Lung (tissue), 12 donors: ENCODE measurements around the gene TLCD1. TPM values are rescaled to one million over a fixed set of nuclear protein-coding genes. Genes with fewer than 3 reads are reported as not detected.

ENCODE experiments used
- ATAC-seq: fragments of 200-7000 bp; cut with Tn5 transposase; one replicate; pipeline ENCODE4 v1.9.1; 2020; ENCODE audit warnings: moderate number of reproducible peaks; ENCODE audit not compliant: insufficient read depth, low FRiP score
- DNase-seq, 3 donors: peaks; one replicate each; pipeline ENCODE4 v3.0.0-alpha.2; 2013 to 2017
- H3K27ac ChIP-seq, 2 donors: one replicate each; pipeline ENCODE4 v1.5.1; 2013; ENCODE audit warnings: mild to moderate bottlenecking in 2 of 2, moderate library complexity in 2 of 2, control low read depth in 1 of 2, inconsistent platforms in 1 of 2, low read depth in 1 of 2, low read length in 1 of 2
- H3K27me3 ChIP-seq, 3 donors: one replicate each; pipeline ENCODE4 v1.5.1; 2013; ENCODE audit warnings: low read length in 2 of 3; ENCODE audit not compliant: control insufficient read depth in 3 of 3, insufficient read depth in 3 of 3
- H3K36me3 ChIP-seq, 4 donors: one replicate each; pipeline ENCODE4 v1.5.1; 2013; ENCODE audit warnings: low read length in 4 of 4, mild to moderate bottlenecking in 1 of 4, moderate library complexity in 1 of 4; ENCODE audit not compliant: control insufficient read depth in 4 of 4, insufficient read depth in 4 of 4
- H3K4me1 ChIP-seq, 5 donors: one replicate each; pipeline ENCODE4 v1.5.1; 2013; ENCODE audit warnings: low read length in 5 of 5, mild to moderate bottlenecking in 2 of 5, moderate library complexity in 1 of 5; ENCODE audit not compliant: control insufficient read depth in 5 of 5, insufficient read depth in 5 of 5
- H3K4me3 ChIP-seq: one replicate; pipeline ENCODE4 v1.5.1; 2013; ENCODE audit warnings: mild to moderate bottlenecking, control low read depth, moderate library complexity
- H3K9ac ChIP-seq, 2 donors: one replicate each; pipeline ENCODE4 v1.5.1; 2013; ENCODE audit warnings: low read length in 2 of 2, control low read depth in 1 of 2; ENCODE audit not compliant: insufficient read depth in 1 of 2
- H3K9me3 ChIP-seq, 4 donors: one replicate each; pipeline ENCODE4 v1.5.1; 2013; ENCODE audit warnings: low read length in 3 of 4, mild to moderate bottlenecking in 1 of 4, moderate library complexity in 1 of 4; ENCODE audit not compliant: control insufficient read depth in 4 of 4, insufficient read depth in 3 of 4
- WGBS, 2 donors: extraction: QIAGEN DNeasy Blood & Tissue Kit; methylation state at CpG; one replicate each; pipeline ENCODE4 v1.1.7; 2013; 5-methylcytosine and 5-hydroxymethylcytosine counted together
- polyA plus RNA-seq, 2 donors: library from polyadenylated mRNA; stranded (reverse); fragments of 200-250 nt; gene quantifications; one replicate each; pipeline ENCODE4 v1.2.1, GENCODE V29; 2013
- total RNA-seq, 2 donors: library from RNA; depleted of rRNA in 1 of 2; stranded (reverse); fragments of >200 nt in 1 of 2; gene quantifications; one replicate each; pipeline ENCODE4 v1.2.1, GENCODE V29; 2014 to 2021
- TF ChIP-seq, protein P1 (sequence below): IDR thresholded peaks from 2 replicates; pipeline ENCODE4 v1.5.1; 2012; ENCODE audit warnings: mild to moderate bottlenecking; ENCODE audit errors: control extremely low read depth, extremely low read depth
- donor health status: control.
- donor health status: control.
- donor health status: Bipolar disorder and iron deficiency.
- donor health status: healthy.
- donor health status: DM: yes; HTN: yes; CAD: no.

TLCD1 gene
- total and polyA plus RNA-seq, 4 donors, result 3.8 to 42.0 (median 28.7) TPM

DNA sequence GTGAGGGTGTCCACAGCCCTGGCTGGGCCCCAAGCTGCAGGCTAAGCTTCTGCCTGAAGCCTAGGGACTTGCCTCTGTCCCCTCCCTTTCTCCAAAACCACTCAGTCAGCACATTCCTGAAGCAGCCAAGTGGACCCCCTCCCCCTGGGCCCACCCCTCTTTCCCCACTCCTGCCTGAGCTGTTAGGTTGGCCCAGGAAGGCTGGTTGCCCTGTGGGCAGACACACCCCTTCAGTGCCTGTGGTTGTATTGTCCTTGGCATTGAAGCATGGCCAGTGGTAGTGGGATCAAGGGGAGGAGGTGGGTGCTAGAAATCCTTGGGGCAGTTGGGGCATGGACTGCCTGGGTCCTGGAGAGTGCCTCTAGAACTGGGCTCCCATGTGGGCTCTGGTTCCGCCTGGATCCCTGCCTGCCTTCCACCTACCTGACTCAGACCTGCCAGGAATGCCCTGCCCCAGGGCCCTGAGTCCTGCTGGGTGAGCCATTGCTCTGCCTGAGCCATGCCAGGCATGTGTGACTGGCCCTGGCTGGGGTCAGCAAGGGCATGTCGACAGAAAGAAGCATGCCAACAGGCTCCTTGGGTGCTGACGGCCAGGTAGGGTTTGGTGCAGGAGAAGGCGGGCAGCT, 19.9 kb upstream of the TLCD1 start:
- Histone ChIP-seq H3K4me3 (peak overlapping the region; percentile 11), H3K27me3 (no peaks in the 10 kb centered on the region), H3K9me3 (no peaks in the 10 kb centered on the region), H3K4me1 (peaks cover 0 to 49% (median 16%) of the 10 kb centered on the region in 5 donors), H3K27ac (peak overlapping the region in 1 of 2 donors; percentile 86), H3K36me3 (peaks cover 0 to 33% (median 22%) of the 10 kb centered on the region in 4 donors), H3K9ac (peak overlapping the region; percentile 37 to 83)
- DNase-seq (peak in 2 of 3 donors; percentile 79 to 87), ATAC-seq (no peak)
- TF ChIP-seq, protein P1, sequence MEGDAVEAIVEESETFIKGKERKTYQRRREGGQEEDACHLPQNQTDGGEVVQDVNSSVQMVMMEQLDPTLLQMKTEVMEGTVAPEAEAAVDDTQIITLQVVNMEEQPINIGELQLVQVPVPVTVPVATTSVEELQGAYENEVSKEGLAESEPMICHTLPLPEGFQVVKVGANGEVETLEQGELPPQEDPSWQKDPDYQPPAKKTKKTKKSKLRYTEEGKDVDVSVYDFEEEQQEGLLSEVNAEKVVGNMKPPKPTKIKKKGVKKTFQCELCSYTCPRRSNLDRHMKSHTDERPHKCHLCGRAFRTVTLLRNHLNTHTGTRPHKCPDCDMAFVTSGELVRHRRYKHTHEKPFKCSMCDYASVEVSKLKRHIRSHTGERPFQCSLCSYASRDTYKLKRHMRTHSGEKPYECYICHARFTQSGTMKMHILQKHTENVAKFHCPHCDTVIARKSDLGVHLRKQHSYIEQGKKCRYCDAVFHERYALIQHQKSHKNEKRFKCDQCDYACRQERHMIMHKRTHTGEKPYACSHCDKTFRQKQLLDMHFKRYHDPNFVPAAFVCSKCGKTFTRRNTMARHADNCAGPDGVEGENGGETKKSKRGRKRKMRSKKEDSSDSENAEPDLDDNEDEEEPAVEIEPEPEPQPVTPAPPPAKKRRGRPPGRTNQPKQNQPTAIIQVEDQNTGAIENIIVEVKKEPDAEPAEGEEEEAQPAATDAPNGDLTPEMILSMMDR, result no peak
- 63 to 72% methylated on average over 4 of the region's 4 CpGs for WGBS, 2 donors

DNA sequence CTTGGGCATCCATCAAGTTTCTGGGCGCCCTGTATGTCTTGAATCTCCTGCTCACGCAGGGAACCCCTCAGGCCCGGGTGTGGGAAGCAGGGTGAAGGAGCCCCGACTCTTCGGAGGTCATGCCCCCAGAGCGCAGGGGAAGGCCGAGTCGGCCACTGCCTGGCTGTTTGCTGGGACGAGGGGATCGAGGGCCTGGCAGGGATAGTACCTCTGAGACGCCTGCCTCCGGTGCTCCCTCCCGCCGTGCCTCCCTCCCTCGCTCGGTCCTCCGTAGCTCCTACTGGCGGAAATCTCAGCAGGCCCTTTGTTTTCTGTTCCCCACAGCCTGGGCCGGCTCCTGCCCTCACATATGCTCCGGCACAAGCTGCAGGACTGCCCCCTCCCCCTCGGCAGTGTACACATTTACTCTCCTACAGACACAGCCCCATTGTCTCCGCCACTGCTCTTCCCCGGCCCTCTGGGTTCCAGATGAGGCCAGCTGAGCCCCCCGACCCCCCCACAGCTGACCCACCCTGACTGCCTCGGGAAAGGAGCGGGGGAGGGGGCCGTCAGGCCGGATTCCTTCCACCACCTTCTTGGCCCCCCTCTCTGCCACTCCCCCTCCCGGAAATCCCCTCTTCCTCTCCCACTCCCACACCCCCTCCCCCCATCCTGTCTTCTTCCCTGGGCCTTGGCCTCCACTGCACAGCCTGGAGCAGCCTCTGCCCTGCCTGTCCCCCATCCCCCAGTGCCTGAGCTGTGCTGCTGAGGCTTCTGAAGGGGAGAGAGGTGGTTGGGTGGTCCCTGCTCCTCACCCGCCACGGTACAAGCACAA, 19.1 kb upstream of the TLCD1 start:
- no peak for ATAC-seq
- no peaks in the 10 kb centered on the region for H3K27me3 ChIP-seq
- H3K9ac ChIP-seq, result peak overlapping the region; percentile 95 to 97
- H3K36me3 ChIP-seq, result peaks cover 0 to 26% (median 19%) of the 10 kb centered on the region in 4 donors
- 4% methylated on average over 25 to 31 of the region's 31 CpGs for WGBS, 2 donors
- peak; percentile 84 to 86 (median 85) for DNase-seq
- H3K27ac ChIP-seq, result peak overlapping the region in 1 of 2 donors; percentile 86
- H3K4me3 ChIP-seq, result peak overlapping the region; percentile 56
- H3K9me3 ChIP-seq, result no peaks in the 10 kb centered on the region
- peaks cover 0 to 49% (median 16%) of the 10 kb centered on the region in 5 donors for H3K4me1 ChIP-seq
- TF ChIP-seq, protein P1, result no peak

DNA sequence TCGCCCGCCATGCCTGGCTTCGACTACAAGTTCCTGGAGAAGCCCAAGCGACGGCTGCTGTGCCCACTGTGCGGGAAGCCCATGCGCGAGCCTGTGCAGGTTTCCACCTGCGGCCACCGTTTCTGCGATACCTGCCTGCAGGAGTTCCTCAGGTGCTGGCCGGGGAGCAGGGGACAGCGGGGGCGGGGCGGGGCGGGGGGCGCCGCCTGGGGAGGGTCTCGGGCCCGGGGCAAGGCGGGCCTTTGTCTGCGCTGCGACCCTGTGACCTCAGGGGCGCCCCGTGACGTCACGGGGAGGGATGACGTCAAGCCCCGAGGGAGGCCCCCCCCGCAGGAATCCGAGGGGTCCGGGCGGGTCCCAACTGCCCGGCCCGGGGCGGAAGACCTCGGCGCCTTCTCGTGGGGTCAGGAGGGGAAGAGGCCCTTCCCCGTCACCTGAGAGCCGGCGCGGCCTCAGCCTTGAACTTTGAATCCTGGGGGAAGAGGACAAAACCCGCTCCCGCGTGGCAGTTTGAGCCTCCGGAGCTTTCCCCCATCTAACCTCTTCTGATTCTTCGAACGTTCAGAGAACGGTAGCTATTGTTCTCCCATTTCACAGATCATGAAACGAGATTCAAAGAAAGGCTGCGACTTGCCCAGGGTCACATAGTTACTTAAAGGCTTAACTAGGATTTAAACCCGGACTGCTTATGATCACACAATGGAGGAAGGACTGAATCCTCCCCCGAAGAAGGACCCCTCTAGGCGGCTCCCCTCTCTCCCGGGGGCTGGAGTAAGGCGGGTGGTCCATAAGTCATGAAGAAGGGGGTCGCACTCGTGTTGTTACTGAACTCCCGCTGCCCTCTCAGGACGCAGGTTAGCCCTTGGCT, 18.3 kb upstream of the TLCD1 start:
- Histone ChIP-seq H3K9ac (peak overlapping the region; percentile 95 to 97), H3K27me3 (no peaks in the 10 kb centered on the region), H3K36me3 (peaks cover 0 to 24% (median 16%) of the 10 kb centered on the region in 4 donors), H3K27ac (peak overlapping the region; percentile 27 to 96), H3K4me3 (peak overlapping the region; percentile 68), H3K9me3 (no peaks in the 10 kb centered on the region), H3K4me1 (peaks cover 0 to 45% (median 16%) of the 10 kb centered on the region in 5 donors)
- ATAC-seq (no peak), DNase-seq (peak; percentile 62 to 82 (median 67))
- 1% methylated on average over 54 to 61 of the region's 61 CpGs for WGBS, 2 donors
- TF ChIP-seq, protein P1, result no peak
